ENCODE measurements around the gene CBLN3. TPM values are rescaled to one million over a fixed set of nuclear protein-coding genes. Genes with fewer than 3 reads are reported as not detected.

The CBLN3 gene
- total RNA-seq, 1 donor from 2014 or later = not detected

DNA sequence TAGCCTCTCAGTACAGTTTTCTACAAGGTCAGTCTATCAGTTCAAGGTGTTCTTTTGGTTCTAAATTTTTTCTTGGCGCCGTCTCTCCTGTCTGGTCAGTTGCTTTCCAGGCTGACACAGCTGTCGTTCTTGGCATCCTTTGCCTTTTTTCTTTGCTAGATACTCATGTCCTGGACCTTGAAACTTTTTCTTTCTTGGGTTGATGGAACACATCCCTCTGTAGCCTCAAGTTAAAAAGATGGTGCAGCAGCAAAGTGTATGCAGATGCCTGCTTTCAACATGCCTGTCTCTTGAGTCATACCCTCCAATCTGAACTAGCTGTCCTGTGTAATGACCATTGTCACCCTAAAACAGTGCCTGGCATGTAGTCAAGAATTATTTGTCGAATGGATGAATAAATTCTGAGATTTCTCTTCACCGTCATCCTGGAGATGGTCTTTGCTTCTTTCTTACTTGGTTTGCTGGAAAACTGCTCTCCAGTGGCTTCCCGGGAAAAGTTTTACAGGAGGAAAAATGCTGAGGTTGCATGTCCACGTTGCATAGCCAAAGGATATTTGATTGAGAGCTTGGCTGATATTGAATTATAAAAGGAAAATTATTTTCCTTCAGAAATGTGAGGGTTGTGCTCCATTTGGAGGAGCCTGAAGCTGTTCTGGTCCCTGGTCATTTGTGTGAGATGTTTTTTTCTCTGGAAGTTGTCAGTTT, 26.0 kb downstream of the CBLN3 start:
- H3K27me3 ChIP-seq = no peaks in the 10 kb centered on the region
- Mint-ChIP-seq H3K27ac (no peak overlapping the region), H3K9me3 (peaks cover 3% of the 10 kb centered on the region), H3K4me1 (peaks cover 32% of the 10 kb centered on the region), H3K36me3 (no peaks in the 10 kb centered on the region), H3K4me3 (no peak overlapping the region), H3K27me3 (ENCODE audit: insufficient read depth, low read depth) (peaks cover 4% of the 10 kb centered on the region)
- no peaks in the 10 kb centered on the region for H3K9me3 ChIP-seq (ENCODE audit: low read depth)
- no peak overlapping the region for H2AFZ ChIP-seq (replicated peaks)
- H3K79me2 ChIP-seq (ENCODE audit: low read depth) = peaks cover 34% of the 10 kb centered on the region
- TF ChIP-seq CTCF (IDR thresholded peaks at IDR 0.05) = no peak
- TF ChIP-seq EZH2phosphoT487 (IDR thresholded peaks at IDR 0.05) = no peak
- no peak for TF ChIP-seq EZH2 (IDR thresholded peaks at IDR 0.05)
- H3F3A ChIP-seq (ENCODE audit: low read depth) = peaks cover 2% of the 10 kb centered on the region
- H3K4me1 ChIP-seq = peaks cover 47% of the 10 kb centered on the region
- H3K36me3 ChIP-seq = no peaks in the 10 kb centered on the region
- no peak overlapping the region for H3K4me3 ChIP-seq
- H4K20me1 ChIP-seq (ENCODE audit: low read depth) = no peaks in the 10 kb centered on the region
- H3K9ac ChIP-seq = no peak overlapping the region
- no peak for DNase-seq (ENCODE audit: low spot score)
- peak overlapping the region; percentile 57 for H3K4me2 ChIP-seq
- H3K27ac ChIP-seq = no peak overlapping the region

DNA sequence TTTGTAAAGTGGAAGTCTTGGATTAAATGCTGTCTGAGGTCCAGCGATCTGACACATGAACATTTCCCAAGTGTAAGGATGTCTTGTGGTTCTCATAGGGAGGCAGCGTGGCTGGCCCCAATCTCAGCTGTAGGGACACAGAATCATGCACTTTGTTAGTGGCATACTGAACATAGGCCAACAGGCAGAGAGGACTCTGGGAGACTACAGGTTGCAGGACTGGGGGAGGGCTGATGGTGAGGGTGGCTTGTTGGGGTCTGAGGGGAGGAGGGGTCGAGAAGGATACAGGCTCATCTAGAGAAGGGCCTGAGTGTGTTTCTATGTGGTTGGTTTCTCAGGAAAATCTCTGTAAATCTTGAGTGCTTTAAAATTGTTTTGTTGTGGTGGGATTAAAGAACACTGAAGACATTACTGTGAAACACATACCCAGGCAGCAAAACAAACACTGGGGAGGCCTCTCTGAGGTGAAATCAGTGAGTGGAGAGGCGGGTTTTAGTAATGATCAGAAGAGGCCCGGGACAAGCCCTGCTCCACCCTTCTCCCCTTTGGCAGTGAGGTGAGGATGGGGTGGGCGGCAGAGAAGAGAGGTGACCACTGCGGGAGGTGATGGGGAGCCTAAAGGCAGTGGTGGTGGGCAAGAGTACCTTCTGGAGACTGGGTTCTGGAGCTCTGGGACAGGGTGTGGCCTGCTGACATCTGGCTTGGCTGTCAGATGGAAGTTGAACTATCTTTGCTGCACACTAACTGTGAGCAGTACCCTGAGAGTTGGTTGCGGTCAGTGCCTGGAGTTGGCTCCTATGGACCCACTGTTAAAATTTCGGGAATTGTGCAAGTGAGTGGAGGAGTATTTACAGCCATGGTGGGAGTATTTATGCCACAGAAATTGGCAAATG, 27.4 kb downstream of the CBLN3 start:
- Histone ChIP-seq H3K27ac (no peak overlapping the region), H2AFZ (replicated peaks) (no peak overlapping the region), H3K36me3 (no peaks in the 10 kb centered on the region), H3K9me3 (ENCODE audit: low read depth) (no peaks in the 10 kb centered on the region), H3K9ac (no peak overlapping the region), H4K20me1 (ENCODE audit: low read depth) (no peaks in the 10 kb centered on the region), H3K27me3 (no peaks in the 10 kb centered on the region), H3K79me2 (ENCODE audit: low read depth) (peaks cover 34% of the 10 kb centered on the region), H3K4me3 (no peak overlapping the region), H3K4me1 (peaks cover 54% of the 10 kb centered on the region), H3K4me2 (peak overlapping the region; percentile 83), H3F3A (ENCODE audit: low read depth) (peaks cover 9% of the 10 kb centered on the region)
- peaks cover 3% of the 10 kb centered on the region for H3K9me3 Mint-ChIP-seq
- no peak for DNase-seq (ENCODE audit: low spot score)
- H3K27ac Mint-ChIP-seq = peak overlapping the region; percentile 5
- H3K36me3 Mint-ChIP-seq = no peaks in the 10 kb centered on the region
- H3K4me3 Mint-ChIP-seq = peak overlapping the region; percentile 55
- TF ChIP-seq CTCF (IDR thresholded peaks at IDR 0.05) (no peak), EZH2 (IDR thresholded peaks at IDR 0.05) (no peak), EZH2phosphoT487 (IDR thresholded peaks at IDR 0.05) (no peak)
- peaks cover 6% of the 10 kb centered on the region for H3K27me3 Mint-ChIP-seq (ENCODE audit: insufficient read depth, low read depth)
- H3K4me1 Mint-ChIP-seq = peaks cover 39% of the 10 kb centered on the region

- no peak overlapping the region for H3K27ac ChIP-seq
- no peaks in the 10 kb centered on the region for H3K36me3 Mint-ChIP-seq
- peaks cover 9% of the 10 kb centered on the region for H3F3A ChIP-seq (ENCODE audit: low read depth)
- peak overlapping the region; percentile 88 for H3K4me3 Mint-ChIP-seq
- H3K9me3 Mint-ChIP-seq = no peaks in the 10 kb centered on the region
- H3K27ac Mint-ChIP-seq = no peak overlapping the region
- H4K20me1 ChIP-seq (ENCODE audit: low read depth) = no peaks in the 10 kb centered on the region
- TF ChIP-seq CTCF (IDR thresholded peaks at IDR 0.05) = no peak
- TF ChIP-seq EZH2 (IDR thresholded peaks at IDR 0.05) = no peak
- no peak for TF ChIP-seq EZH2phosphoT487 (IDR thresholded peaks at IDR 0.05)
- no peak for DNase-seq (ENCODE audit: low spot score)
- peaks cover 39% of the 10 kb centered on the region for H3K4me1 Mint-ChIP-seq
- H3K79me2 ChIP-seq (ENCODE audit: low read depth) = peaks cover 30% of the 10 kb centered on the region
- no peaks in the 10 kb centered on the region for H3K27me3 ChIP-seq
- H2AFZ ChIP-seq (replicated peaks) = no peak overlapping the region
- H3K27me3 Mint-ChIP-seq (ENCODE audit: insufficient read depth, low read depth) = peaks cover 4% of the 10 kb centered on the region
- H3K4me1 ChIP-seq = peaks cover 54% of the 10 kb centered on the region
- no peaks in the 10 kb centered on the region for H3K36me3 ChIP-seq
- no peaks in the 10 kb centered on the region for H3K9me3 ChIP-seq (ENCODE audit: low read depth)
- peak overlapping the region; percentile 83 for H3K4me2 ChIP-seq
- no peak overlapping the region for H3K9ac ChIP-seq
- H3K4me3 ChIP-seq = peak overlapping the region; percentile 58
Observed at GRCh38 chr14:24399999-24400718, 29.3 kb downstream of the CBLN3 start.

Data from neural progenitor cell (in vitro differentiated cells).